GM23338 (cell line): Measurements from ENCODE around the gene HDAC8.

Experiments used
- CREB1 ChIP-seq: fragments of 250-450 bp; sonication (Bioruptor Pico); IDR thresholded peaks from 2 replicates; pipeline ENCODE4 v1.5.0; 2020; ENCODE audit warnings: low read depth, mild to moderate bottlenecking, moderate library complexity
- EZH2 ChIP-seq: fragments of 200-600 bp; sonication (generic); IDR thresholded peaks from one replicate; pipeline ENCODE4 v1.8.0; 2017; ENCODE audit warnings: antibody characterized with exemption, mild to moderate bottlenecking, low read depth; ENCODE audit not compliant: unreplicated experiment
- EZH2phosphoT487 ChIP-seq: fragments of 200-600 bp; sonication (generic); IDR thresholded peaks from one replicate; pipeline ENCODE4 v1.8.1; 2018; ENCODE audit warnings: antibody characterized with exemption; ENCODE audit not compliant: unreplicated experiment
- POLR2AphosphoS5 ChIP-seq: IDR thresholded peaks from 2 replicates; pipeline ENCODE4 v1.6.1; 2016; ENCODE audit warnings: antibody characterized with exemption, low read depth
- STAT1 ChIP-seq: IDR thresholded peaks from one replicate; pipeline ENCODE4 v1.6.1; 2016; ENCODE audit warnings: antibody characterized with exemption; ENCODE audit not compliant: unreplicated experiment
- TF ChIP-seq, protein P1 (sequence below), 2 experiments: fragments of 200-600 bp in 1 of 2; sonication (generic) in 1 of 2; conservative IDR thresholded peaks; 2 replicates each; pipeline versions ENCODE4 v1.5.1 to v1.6.1; 2016 to 2017; ENCODE audit warnings: antibody characterized with exemption in 2 of 2, low read depth in 2 of 2, mild to moderate bottlenecking in 2 of 2, moderate library complexity in 1 of 2

DNA sequence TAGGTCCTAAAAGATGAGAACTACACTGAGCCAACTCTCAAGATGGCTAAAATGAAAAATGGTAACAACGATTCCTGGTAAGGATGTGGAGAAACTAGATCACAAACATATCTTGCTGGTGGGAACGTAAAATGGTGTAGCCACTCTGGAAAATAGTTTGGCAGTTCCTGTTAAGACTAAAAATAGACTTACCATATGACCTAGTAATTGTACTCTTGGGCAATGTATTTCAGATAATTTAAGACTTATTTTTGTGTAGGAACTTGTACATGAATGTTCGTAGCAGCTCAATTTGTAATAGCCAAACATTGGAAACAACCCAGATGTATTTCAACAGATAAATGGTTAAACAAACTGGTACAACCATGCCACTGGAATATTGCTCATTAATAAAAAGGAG lies 106.2 kb downstream of the HDAC8 start:
- TF ChIP-seq EZH2phosphoT487 (no peak), EZH2 (no peak), STAT1 (no peak), POLR2AphosphoS5 (no peak), CREB1 (CRISPR knock-in tag) (no peak)
- TF ChIP-seq, protein P1, sequence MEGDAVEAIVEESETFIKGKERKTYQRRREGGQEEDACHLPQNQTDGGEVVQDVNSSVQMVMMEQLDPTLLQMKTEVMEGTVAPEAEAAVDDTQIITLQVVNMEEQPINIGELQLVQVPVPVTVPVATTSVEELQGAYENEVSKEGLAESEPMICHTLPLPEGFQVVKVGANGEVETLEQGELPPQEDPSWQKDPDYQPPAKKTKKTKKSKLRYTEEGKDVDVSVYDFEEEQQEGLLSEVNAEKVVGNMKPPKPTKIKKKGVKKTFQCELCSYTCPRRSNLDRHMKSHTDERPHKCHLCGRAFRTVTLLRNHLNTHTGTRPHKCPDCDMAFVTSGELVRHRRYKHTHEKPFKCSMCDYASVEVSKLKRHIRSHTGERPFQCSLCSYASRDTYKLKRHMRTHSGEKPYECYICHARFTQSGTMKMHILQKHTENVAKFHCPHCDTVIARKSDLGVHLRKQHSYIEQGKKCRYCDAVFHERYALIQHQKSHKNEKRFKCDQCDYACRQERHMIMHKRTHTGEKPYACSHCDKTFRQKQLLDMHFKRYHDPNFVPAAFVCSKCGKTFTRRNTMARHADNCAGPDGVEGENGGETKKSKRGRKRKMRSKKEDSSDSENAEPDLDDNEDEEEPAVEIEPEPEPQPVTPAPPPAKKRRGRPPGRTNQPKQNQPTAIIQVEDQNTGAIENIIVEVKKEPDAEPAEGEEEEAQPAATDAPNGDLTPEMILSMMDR (conservative IDR thresholded peaks at IDR 0.05; ENCODE audit: low read depth in 2 of 2): no peak
